SK-N-SH treated with all-trans-retinoic acid at 6 μM for 48 hours (cell line): ENCODE data around the gene IRX2.

Experiments used
- SNAI2 ChIP-seq: fragments of 250-450 bp; sonication (Bioruptor Pico); IDR thresholded peaks from 2 replicates; pipeline ENCODE4 v1.5.0; 2020; ENCODE audit warnings: mild to moderate bottlenecking, moderate library complexity
- TSHZ2 ChIP-seq: fragments of 250-450 bp; sonication (Bioruptor Pico); IDR thresholded peaks from 2 replicates; pipeline ENCODE4 v1.5.0; 2020; ENCODE audit warnings: mild to moderate bottlenecking, moderate library complexity
- ZC3H10 ChIP-seq: fragments of 250-450 bp; sonication (Bioruptor Pico); IDR thresholded peaks from 2 replicates; pipeline ENCODE4 v1.5.1; 2021; ENCODE audit warnings: mild to moderate bottlenecking, moderate library complexity
- ZFP3 ChIP-seq: fragments of 250-450 bp; sonication (Bioruptor Pico); IDR thresholded peaks from 2 replicates; pipeline ENCODE4 v1.5.0; 2020; ENCODE audit warnings: mild to moderate bottlenecking, moderate library complexity
- ZFP30 ChIP-seq: fragments of 450-650 bp; formaldehyde crosslinking; IDR thresholded peaks from 2 replicates; pipeline ENCODE4 v1.5.0; 2022; ENCODE audit warnings: mild to moderate bottlenecking, moderate library complexity
- ZNF565 ChIP-seq: fragments of 450-650 bp; formaldehyde crosslinking; conservative IDR thresholded peaks from 2 replicates; pipeline ENCODE4 v1.5.0; 2020; ENCODE audit warnings: low read depth, mild to moderate bottlenecking, moderate library complexity
- ZNF8 ChIP-seq: fragments of 450-650 bp; formaldehyde crosslinking; IDR thresholded peaks from 2 replicates; pipeline ENCODE4 v1.5.0; 2020; ENCODE audit warnings: mild to moderate bottlenecking, moderate library complexity

GRCh38 chr5:2752821-2753439, 1.5 kb upstream of the IRX2 start:
- TF ChIP-seq ZFP3 (CRISPR knock-in tag), result no peak
- no peak for TF ChIP-seq ZNF8
- TF ChIP-seq ZNF565, result no peak
- no peak for TF ChIP-seq TSHZ2 (CRISPR knock-in tag)
- TF ChIP-seq SNAI2 (CRISPR knock-in tag), result no peak
- no peak for TF ChIP-seq ZC3H10 (CRISPR knock-in tag)
- TF ChIP-seq ZFP30 (CRISPR knock-in tag), result no peak
